SH-SY5Y (cell line): ENCODE data around the gene LNP1.

ENCODE experiments used
- GATA2 ChIP-seq: IDR thresholded peaks from 2 replicates; pipeline ENCODE4 v1.6.1; 2011; ENCODE audit warnings: mild to moderate bottlenecking, low read depth, low read length
- GATA3 ChIP-seq: IDR thresholded peaks from 2 replicates; pipeline ENCODE4 v1.6.1; 2011; ENCODE audit warnings: low read depth, mild to moderate bottlenecking, low read length, moderate library complexity

- no peak for TF ChIP-seq GATA3
- no peak for TF ChIP-seq GATA2
Observed at GRCh38 chr3:100455841-100456550, 54.7 kb downstream of the LNP1 start.
